ENCODE data around the gene RPA1. TPM values are rescaled to one million over a fixed set of nuclear protein-coding genes. Genes with fewer than 3 reads are reported as not detected.
"Not testable (repeated sequence)": the region's sequence is repeated elsewhere in the genome, so short reads cannot be mapped to it uniquely, and the experiment has no call there.

The RPA1 gene
- total RNA-seq, 1 experiment from 2014 or later = 49.4 TPM

GRCh38 chr17:1803280-1803679 lies 26.5 kb upstream of the RPA1 start:
- Histone ChIP-seq H3K27me3 (no peaks in the 10 kb centered on the region), H3K4me3 (no peak overlapping the region), H3K9me3 (no peaks in the 10 kb centered on the region), H3K36me3 (no peaks in the 10 kb centered on the region)
- DNase-seq = no peak

- Histone ChIP-seq H3K36me3 (no peaks in the 10 kb centered on the region), H3K27me3 (no peaks in the 10 kb centered on the region), H3K4me3 (no peak overlapping the region), H3K9me3 (no peaks in the 10 kb centered on the region)
- no peak for DNase-seq
Observed at GRCh38 chr17:1807890-1808289, 21.9 kb upstream of the RPA1 start.

GRCh38 chr17:1808644-1809043 lies 21.2 kb upstream of the RPA1 start:
- no peaks in the 10 kb centered on the region for H3K9me3 ChIP-seq
- H3K27me3 ChIP-seq = no peaks in the 10 kb centered on the region
- no peak for DNase-seq
- H3K4me3 ChIP-seq = no peak overlapping the region
- no peaks in the 10 kb centered on the region for H3K36me3 ChIP-seq

- not testable (repeated sequence) for H3K36me3 ChIP-seq, H3K27me3 ChIP-seq
Observed at GRCh38 chr17:1809815-1810214, 20.0 kb upstream of the RPA1 start.

GRCh38 chr17:1810450-1811103 lies 19.2 kb upstream of the RPA1 start:
- H3K4me3 ChIP-seq = no peak overlapping the region
- no peaks in the 10 kb centered on the region for H3K27me3 ChIP-seq
- H3K9me3 ChIP-seq = no peaks in the 10 kb centered on the region
- DNase-seq = no peak
- no peaks in the 10 kb centered on the region for H3K36me3 ChIP-seq

More at GRCh38 chr17:1809815-1810214, 20.0 kb upstream of the RPA1 start:
- H3K4me3 ChIP-seq, DNase-seq, H3K9me3 ChIP-seq: not testable (repeated sequence)

GRCh38 chr17:1813088-1813487 lies 16.7 kb upstream of the RPA1 start:
- no peaks in the 10 kb centered on the region for H3K36me3 ChIP-seq
- H3K4me3 ChIP-seq = no peak overlapping the region
- H3K9me3 ChIP-seq = no peaks in the 10 kb centered on the region
- peak; percentile 12 for DNase-seq
- no peaks in the 10 kb centered on the region for H3K27me3 ChIP-seq

GRCh38 chr17:1820528-1821252 lies 9.1 kb upstream of the RPA1 start:
- DNase-seq = no peak
- no peaks in the 10 kb centered on the region for H3K27me3 ChIP-seq
- no peaks in the 10 kb centered on the region; the same call in 1 of the 2 replicates for H3K36me3 ChIP-seq
- H3K4me3 ChIP-seq = no peak overlapping the region
- no peaks in the 10 kb centered on the region for H3K9me3 ChIP-seq

GRCh38 chr17:1829216-1829591 lies 601 bp upstream of the RPA1 start:
- DNase-seq = peak; percentile 4
- Histone ChIP-seq H3K4me3 (peak overlapping the region; percentile 76), H3K9me3 (no peaks in the 10 kb centered on the region), H3K27me3 (no peaks in the 10 kb centered on the region), H3K36me3 (peaks cover 3% of the 10 kb centered on the region)

GRCh38 chr17:1830288-1830687 lies 483 bp downstream of the RPA1 start:
- DNase-seq = no peak
- Histone ChIP-seq H3K36me3 (peaks cover 3% of the 10 kb centered on the region), H3K4me3 (peak overlapping the region; percentile 76), H3K9me3 (no peaks in the 10 kb centered on the region), H3K27me3 (no peaks in the 10 kb centered on the region)

- Histone ChIP-seq H3K4me3 (no peak overlapping the region), H3K36me3 (no peaks in the 10 kb centered on the region; the same call in none of the 2 replicates), H3K27me3 (no peaks in the 10 kb centered on the region), H3K9me3 (no peaks in the 10 kb centered on the region)
- no peak for DNase-seq
Observed at GRCh38 chr17:1834380-1835149, 4.8 kb downstream of the RPA1 start.

GRCh38 chr17:1839516-1839915 lies 9.7 kb downstream of the RPA1 start:
- no peak for DNase-seq

GRCh38 chr17:1843947-1844346 lies 14.1 kb downstream of the RPA1 start:
- no peak for DNase-seq
- Histone ChIP-seq H3K36me3 (peaks cover 7% of the 10 kb centered on the region), H3K4me3 (no peak overlapping the region), H3K27me3 (no peaks in the 10 kb centered on the region), H3K9me3 (no peaks in the 10 kb centered on the region)

More at GRCh38 chr17:1839516-1839915, 9.7 kb downstream of the RPA1 start:
- H3K27me3 ChIP-seq = no peaks in the 10 kb centered on the region
- H3K9me3 ChIP-seq = no peaks in the 10 kb centered on the region
- no peak overlapping the region for H3K4me3 ChIP-seq
- peaks cover 7% of the 10 kb centered on the region for H3K36me3 ChIP-seq

- Histone ChIP-seq H3K36me3 (peaks cover 14% of the 10 kb centered on the region), H3K4me3 (no peak overlapping the region), H3K27me3 (no peaks in the 10 kb centered on the region), H3K9me3 (no peaks in the 10 kb centered on the region)
- DNase-seq = no peak
Observed at GRCh38 chr17:1847191-1847590, 17.4 kb downstream of the RPA1 start.

GRCh38 chr17:1852327-1852726 lies 22.5 kb downstream of the RPA1 start:
- no peak for DNase-seq
- H3K27me3 ChIP-seq = no peaks in the 10 kb centered on the region
- no peaks in the 10 kb centered on the region for H3K9me3 ChIP-seq
- peaks cover 22% of the 10 kb centered on the region for H3K36me3 ChIP-seq
- no peak overlapping the region for H3K4me3 ChIP-seq

GRCh38 chr17:1853698-1854097 lies 23.9 kb downstream of the RPA1 start:
- no peak for DNase-seq
- no peaks in the 10 kb centered on the region for H3K9me3 ChIP-seq
- H3K36me3 ChIP-seq = peaks cover 22% of the 10 kb centered on the region
- H3K27me3 ChIP-seq = no peaks in the 10 kb centered on the region
- no peak overlapping the region for H3K4me3 ChIP-seq

- not testable (repeated sequence) for H3K27me3 ChIP-seq, H3K4me3 ChIP-seq, DNase-seq, H3K9me3 ChIP-seq
- peaks cover 25% of the 10 kb centered on the region for H3K36me3 ChIP-seq
Observed at GRCh38 chr17:1856462-1856861, 26.7 kb downstream of the RPA1 start.

- DNase-seq = no peak
- no peaks in the 10 kb centered on the region for H3K27me3 ChIP-seq
- no peak overlapping the region for H3K4me3 ChIP-seq
- H3K9me3 ChIP-seq = no peaks in the 10 kb centered on the region
- peaks cover 4% of the 10 kb centered on the region for H3K36me3 ChIP-seq
Observed at GRCh38 chr17:1860978-1861377, 31.2 kb downstream of the RPA1 start.
